Fibroblast of lung (primary cell): ENCODE data around the gene SSBP3.

ENCODE experiments used
- EZH2 ChIP-seq: IDR thresholded peaks from 2 replicates; pipeline ENCODE4 v1.5.1; 2012; ENCODE audit warnings: low read length, control low read depth, mild to moderate bottlenecking; ENCODE audit errors: missing control alignments
- TF ChIP-seq, protein P1 (sequence below), 2 donors: IDR thresholded peaks in 1 of 2; conservative IDR thresholded peaks in 1 of 2; 1 replicate in 1 of 2; 2 replicates in 1 of 2; pipeline ENCODE4 v1.5.1; 2011 to 2012; ENCODE audit warnings: low read length in 2 of 2, control low read depth in 1 of 2, inconsistent platforms in 1 of 2, low read depth in 1 of 2, mild to moderate bottlenecking in 1 of 2

DNA sequence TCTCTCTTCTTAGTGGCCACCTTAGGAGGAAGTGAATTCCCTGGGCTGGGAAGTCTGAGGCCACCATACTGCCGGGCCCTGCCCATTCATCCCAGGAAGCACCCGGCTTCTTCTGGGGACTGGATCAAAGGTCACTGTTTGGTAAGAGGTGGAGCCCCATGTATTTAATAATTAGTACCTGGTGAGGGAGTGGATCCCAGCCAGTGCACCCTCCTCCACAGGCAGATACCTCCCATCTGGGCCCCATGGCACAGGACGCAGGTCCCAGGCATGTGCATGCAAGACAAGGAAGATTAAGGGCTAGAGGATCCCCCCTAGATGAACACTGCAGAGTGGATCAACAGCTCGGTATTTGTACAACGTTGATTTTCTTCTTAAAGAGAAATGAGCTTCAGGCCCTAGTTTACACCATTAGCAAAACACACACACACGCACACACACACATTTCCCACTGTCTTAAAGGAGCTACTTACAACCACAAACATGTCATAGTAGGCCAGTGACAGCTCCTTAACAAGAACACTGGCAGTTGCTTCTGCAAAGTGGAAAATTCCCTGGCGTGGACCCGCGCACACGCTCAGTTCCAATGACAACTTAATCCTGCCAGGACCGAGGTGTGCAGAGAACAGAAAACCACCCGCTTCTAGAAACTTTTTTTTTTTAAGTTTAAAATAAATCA lies 115.5 kb downstream of the SSBP3 start:
- TF ChIP-seq, protein P1, sequence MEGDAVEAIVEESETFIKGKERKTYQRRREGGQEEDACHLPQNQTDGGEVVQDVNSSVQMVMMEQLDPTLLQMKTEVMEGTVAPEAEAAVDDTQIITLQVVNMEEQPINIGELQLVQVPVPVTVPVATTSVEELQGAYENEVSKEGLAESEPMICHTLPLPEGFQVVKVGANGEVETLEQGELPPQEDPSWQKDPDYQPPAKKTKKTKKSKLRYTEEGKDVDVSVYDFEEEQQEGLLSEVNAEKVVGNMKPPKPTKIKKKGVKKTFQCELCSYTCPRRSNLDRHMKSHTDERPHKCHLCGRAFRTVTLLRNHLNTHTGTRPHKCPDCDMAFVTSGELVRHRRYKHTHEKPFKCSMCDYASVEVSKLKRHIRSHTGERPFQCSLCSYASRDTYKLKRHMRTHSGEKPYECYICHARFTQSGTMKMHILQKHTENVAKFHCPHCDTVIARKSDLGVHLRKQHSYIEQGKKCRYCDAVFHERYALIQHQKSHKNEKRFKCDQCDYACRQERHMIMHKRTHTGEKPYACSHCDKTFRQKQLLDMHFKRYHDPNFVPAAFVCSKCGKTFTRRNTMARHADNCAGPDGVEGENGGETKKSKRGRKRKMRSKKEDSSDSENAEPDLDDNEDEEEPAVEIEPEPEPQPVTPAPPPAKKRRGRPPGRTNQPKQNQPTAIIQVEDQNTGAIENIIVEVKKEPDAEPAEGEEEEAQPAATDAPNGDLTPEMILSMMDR (conservative IDR thresholded peaks at IDR 0.05 in 1 of 2, IDR thresholded peaks at IDR 0.05 in 1 of 2; ENCODE audit: low read depth in 1 of 2, low read length in 2 of 2) = no peak
- TF ChIP-seq EZH2 = no peak
